A549 (cell line): ENCODE results near the gene PPBP. TPM values are rescaled to one million over a fixed set of nuclear protein-coding genes. Genes with fewer than 3 reads are reported as not detected.

ENCODE experiments used
- ATAC-seq, 2 experiments: fragments of 200-7000 bp in 1 of 2; fragments of >200 bp in 1 of 2; cut with Nextera tagmentation in 1 of 2; cut with Tn5 transposase in 1 of 2; 3 replicates each; pipeline versions ENCODE4 v1.8.0 to v1.9.1; 2018 to 2020; ENCODE audit warnings: mild to moderate bottlenecking in 1 of 2, moderate library complexity in 1 of 2
- CTCF ChIA-PET: fragments of 300-600 bp; sonication (Branson Sonifier 250); formaldehyde crosslinking; extraction: SDS; loops from one replicate; lab custom pipeline; 2021; ENCODE audit warnings: antibody characterized with exemption, inconsistent platforms; lab: Yijun Ruan, JAX
- POLR2A ChIA-PET: fragments of 350-600 bp; formaldehyde crosslinking; extraction: SDS; loops from one replicate; lab custom pipeline; 2021; ENCODE audit warnings: antibody characterized with exemption, inconsistent platforms; lab: Yijun Ruan, JAX
- DNase-seq, 2 experiments: peaks; one replicate each; pipeline versions ENCODE4 v3.0.0 to v3.0.0-alpha.2; 2011 to 2016; ENCODE audit warnings: low read depth in 1 of 2, low spot score in 1 of 2
- FAIRE-seq: peaks from 2 replicates; lab custom pipeline; 2011; peaks lifted over from hg19 to GRCh38; lab: Jason Lieb, UNC
- H3K27ac ChIP-seq, 2 experiments: fragments of >200 bp; sonication (Bioruptor Twin); formaldehyde crosslinking; 3 replicates each; pipeline ENCODE4 v1.5.1; 2016 to 2017
- H3K4me1 ChIP-seq: fragments of >200 bp; sonication (Bioruptor Twin); formaldehyde crosslinking; 3 replicates; pipeline ENCODE4 v1.6.1; 2016
- H3K4me2 ChIP-seq: fragments of >200 bp; sonication (Bioruptor Twin); formaldehyde crosslinking; 3 replicates; pipeline ENCODE4 v1.6.1; 2016
- H3K4me3 ChIP-seq: fragments of >200 bp; sonication (Bioruptor Twin); formaldehyde crosslinking; 3 replicates; pipeline ENCODE4 v1.5.1; 2016
- H3K9me3 ChIP-seq: fragments of >200 bp; sonication (Bioruptor Twin); formaldehyde crosslinking; 3 replicates; pipeline ENCODE4 v1.6.1; 2016
- CBX2 ChIP-seq: fragments of 200-600 bp; sonication (generic); IDR thresholded peaks from 2 replicates; pipeline ENCODE4 v1.6.1; 2016; ENCODE audit warnings: low read depth, mild to moderate bottlenecking, borderline replicate concordance
- CBX8 ChIP-seq: fragments of 200-600 bp; sonication (generic); IDR thresholded peaks from 2 replicates; pipeline ENCODE4 v1.6.1; 2016
- CEBPB ChIP-seq, 2 experiments: fragments of >200 bp in 1 of 2; sonication (Bioruptor Twin) in 1 of 2; formaldehyde crosslinking in 1 of 2; IDR thresholded peaks; 2 replicates each; pipeline ENCODE4 v1.6.1; 2012 to 2016
- EHF ChIP-seq: fragments of 250-450 bp; sonication (Bioruptor Pico); IDR thresholded peaks from 2 replicates; pipeline ENCODE4 v1.5.0; 2020; ENCODE audit warnings: mild to moderate bottlenecking
- EHMT2 ChIP-seq: fragments of 200-600 bp; sonication (generic); IDR thresholded peaks from 2 replicates; pipeline ENCODE4 v1.6.1; 2016; ENCODE audit warnings: antibody characterized with exemption, low read depth, mild to moderate bottlenecking, moderate library complexity
- FOSB ChIP-seq: fragments of 250-450 bp; sonication (Bioruptor Pico); IDR thresholded peaks from 2 replicates; pipeline ENCODE4 v1.5.0; 2020; ENCODE audit warnings: mild to moderate bottlenecking, moderate library complexity
- HES2 ChIP-seq: fragments of >200 bp; sonication (Bioruptor Twin); formaldehyde crosslinking; IDR thresholded peaks from 2 replicates; pipeline ENCODE4 v1.6.1; 2016
- HOXB5 ChIP-seq: fragments of 250-450 bp; sonication (Bioruptor Pico); IDR thresholded peaks from 2 replicates; pipeline ENCODE4 v1.5.0; 2020; ENCODE audit warnings: mild to moderate bottlenecking, moderate library complexity
- JUNB ChIP-seq: fragments of >200 bp; sonication (Bioruptor Twin); formaldehyde crosslinking; IDR thresholded peaks from 2 replicates; pipeline ENCODE4 v1.6.1; 2016
- MAFK ChIP-seq: fragments of 450-650 bp; IDR thresholded peaks from 2 replicates; pipeline ENCODE4 v1.6.1; 2014; ENCODE audit not compliant: partially characterized antibody
- MAZ ChIP-seq: fragments of 150-350 bp; IDR thresholded peaks from 2 replicates; pipeline ENCODE4 v1.6.1; 2014; ENCODE audit warnings: antibody characterized with exemption, low read depth, low read length, borderline replicate concordance
- MYC ChIP-seq: IDR thresholded peaks from 2 replicates; pipeline ENCODE4 v1.6.1; 2012; ENCODE audit warnings: mild to moderate bottlenecking, inconsistent platforms, low read length, improper control_type of control experiment, borderline replicate concordance
- PHF8 ChIP-seq: fragments of 200-600 bp; sonication (generic); IDR thresholded peaks from 2 replicates; pipeline ENCODE4 v1.6.1; 2016; ENCODE audit warnings: low read depth, mild to moderate bottlenecking, antibody characterized with exemption, moderate library complexity, borderline replicate concordance
- RARB ChIP-seq: fragments of 250-450 bp; sonication (Bioruptor Pico); IDR thresholded peaks from 2 replicates; pipeline ENCODE4 v1.8.0; 2021; ENCODE audit warnings: mild to moderate bottlenecking, moderate library complexity
- REST ChIP-seq: fragments of 200-600 bp; sonication (generic); IDR thresholded peaks from 2 replicates; pipeline ENCODE4 v1.6.1; 2016; ENCODE audit warnings: antibody characterized with exemption, mild to moderate bottlenecking, moderate library complexity
- RNF2 ChIP-seq: fragments of 200-600 bp; sonication (generic); IDR thresholded peaks from 2 replicates; pipeline ENCODE4 v1.6.1; 2016; ENCODE audit warnings: low read depth, mild to moderate bottlenecking, antibody characterized with exemption, moderate library complexity, borderline replicate concordance
- SMC3 ChIP-seq: fragments of >200 bp; sonication (Bioruptor Twin); formaldehyde crosslinking; IDR thresholded peaks from 3 replicates; pipeline ENCODE4 v1.6.1; 2018; ENCODE audit warnings: inconsistent platforms
- TP53 ChIP-seq: fragments of 250-450 bp; sonication (Bioruptor Pico); IDR thresholded peaks from 2 replicates; pipeline ENCODE4 v1.5.0; 2021; ENCODE audit warnings: mild to moderate bottlenecking, moderate library complexity
- ZSCAN20 ChIP-seq: fragments of 250-450 bp; sonication (Bioruptor Pico); IDR thresholded peaks from 2 replicates; pipeline ENCODE4 v1.8.0; 2022; ENCODE audit warnings: mild to moderate bottlenecking, moderate library complexity
- WGBS: methylation state at CpG from one replicate; pipeline ENCODE4 v1.1.6; 2017; ENCODE audit errors: missing lambda C conversion rate; 5-methylcytosine and 5-hydroxymethylcytosine counted together
- polyA plus RNA-seq, 4 experiments: library from polyadenylated mRNA; depleted of rRNA in 3 of 4; stranded (reverse); fragments of >200 nt; fragmentation: RNase III in 1 of 4; extraction: RNeasy Plus Mini Kit Qiagen cat#74134 plus additional on column Dnase treatment in 1 of 4; gene quantifications; 2 replicates in 3 of 4; 3 replicates in 1 of 4; pipeline ENCODE4 v1.2.3, GENCODE V29; 2011 to 2017
- TF ChIP-seq, protein P1 (sequence below): fragments of >200 bp; sonication (Bioruptor Twin); formaldehyde crosslinking; IDR thresholded peaks from 3 replicates; pipeline ENCODE4 v1.5.1; 2016
- TF ChIP-seq, protein P2 (sequence below): IDR thresholded peaks from 2 replicates; pipeline ENCODE4 v1.6.1; 2012; ENCODE audit warnings: low read depth, borderline replicate concordance
- TF ChIP-seq, protein P3 (sequence below): fragments of 150-350 bp; IDR thresholded peaks from 2 replicates; pipeline ENCODE4 v1.6.1; 2014; ENCODE audit warnings: low read depth, mild to moderate bottlenecking, low read length

PPBP gene
- polyA plus RNA-seq, 2 of the 4 experiments (the other 2 are of a cell fraction), result 0.16 to 0.35 TPM

- Histone ChIP-seq H3K27ac (no peak overlapping the region), H3K4me1 (peaks cover 27% of the 10 kb centered on the region), H3K9me3 (no peaks in the 10 kb centered on the region; the same call in 2 of the 3 replicates), H3K4me3 (no peak overlapping the region), H3K4me2 (no peak overlapping the region)
- WGBS, result 85% methylated on average over 3 of the region's 3 CpGs
- CTCF ChIA-PET, result interaction anchor here (2.0 kb wide), 1 partner anchor 29 kb away, joined by 5 read pairs; the partner anchor contains the start of gene CXCL3
- POLR2A ChIA-PET, result no interaction called here
- FAIRE-seq (no peak), ATAC-seq (no peak), DNase-seq (no peak)
- no peak for TF ChIP-seq EHF
- TF ChIP-seq MYC, result no peak
- no peak for TF ChIP-seq SMC3
- no peak for TF ChIP-seq CBX8
- TF ChIP-seq HES2, result no peak
- no peak for TF ChIP-seq ZSCAN20 (CRISPR knock-in tag)
- TF ChIP-seq CBX2, result no peak
- no peak for TF ChIP-seq MAZ
- no peak for TF ChIP-seq PHF8
- no peak for TF ChIP-seq EHMT2
- TF ChIP-seq FOSB, result no peak
- TF ChIP-seq JUNB, result no peak
- no peak for TF ChIP-seq RNF2
- TF ChIP-seq TP53 (CRISPR knock-in tag), result no peak
- no peak for TF ChIP-seq HOXB5 (CRISPR knock-in tag)
- TF ChIP-seq, protein P1, sequence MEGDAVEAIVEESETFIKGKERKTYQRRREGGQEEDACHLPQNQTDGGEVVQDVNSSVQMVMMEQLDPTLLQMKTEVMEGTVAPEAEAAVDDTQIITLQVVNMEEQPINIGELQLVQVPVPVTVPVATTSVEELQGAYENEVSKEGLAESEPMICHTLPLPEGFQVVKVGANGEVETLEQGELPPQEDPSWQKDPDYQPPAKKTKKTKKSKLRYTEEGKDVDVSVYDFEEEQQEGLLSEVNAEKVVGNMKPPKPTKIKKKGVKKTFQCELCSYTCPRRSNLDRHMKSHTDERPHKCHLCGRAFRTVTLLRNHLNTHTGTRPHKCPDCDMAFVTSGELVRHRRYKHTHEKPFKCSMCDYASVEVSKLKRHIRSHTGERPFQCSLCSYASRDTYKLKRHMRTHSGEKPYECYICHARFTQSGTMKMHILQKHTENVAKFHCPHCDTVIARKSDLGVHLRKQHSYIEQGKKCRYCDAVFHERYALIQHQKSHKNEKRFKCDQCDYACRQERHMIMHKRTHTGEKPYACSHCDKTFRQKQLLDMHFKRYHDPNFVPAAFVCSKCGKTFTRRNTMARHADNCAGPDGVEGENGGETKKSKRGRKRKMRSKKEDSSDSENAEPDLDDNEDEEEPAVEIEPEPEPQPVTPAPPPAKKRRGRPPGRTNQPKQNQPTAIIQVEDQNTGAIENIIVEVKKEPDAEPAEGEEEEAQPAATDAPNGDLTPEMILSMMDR, result no peak
- TF ChIP-seq, protein P2, sequence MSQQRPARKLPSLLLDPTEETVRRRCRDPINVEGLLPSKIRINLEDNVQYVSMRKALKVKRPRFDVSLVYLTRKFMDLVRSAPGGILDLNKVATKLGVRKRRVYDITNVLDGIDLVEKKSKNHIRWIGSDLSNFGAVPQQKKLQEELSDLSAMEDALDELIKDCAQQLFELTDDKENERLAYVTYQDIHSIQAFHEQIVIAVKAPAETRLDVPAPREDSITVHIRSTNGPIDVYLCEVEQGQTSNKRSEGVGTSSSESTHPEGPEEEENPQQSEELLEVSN, result no peak
Measured at GRCh38 chr4:74009307-74009706, 21.3 kb upstream of the PPBP start.

- TF ChIP-seq RNF2 (no peak), MAFK (peak; percentile 52), CEBPB (IDR thresholded peaks at IDR 0.05) (peak; percentile 16 to 61; a peak in 3 of 4 replicates), TP53 (CRISPR knock-in tag) (no peak), REST (no peak), RARB (CRISPR knock-in tag) (no peak)
- TF ChIP-seq, protein P3, sequence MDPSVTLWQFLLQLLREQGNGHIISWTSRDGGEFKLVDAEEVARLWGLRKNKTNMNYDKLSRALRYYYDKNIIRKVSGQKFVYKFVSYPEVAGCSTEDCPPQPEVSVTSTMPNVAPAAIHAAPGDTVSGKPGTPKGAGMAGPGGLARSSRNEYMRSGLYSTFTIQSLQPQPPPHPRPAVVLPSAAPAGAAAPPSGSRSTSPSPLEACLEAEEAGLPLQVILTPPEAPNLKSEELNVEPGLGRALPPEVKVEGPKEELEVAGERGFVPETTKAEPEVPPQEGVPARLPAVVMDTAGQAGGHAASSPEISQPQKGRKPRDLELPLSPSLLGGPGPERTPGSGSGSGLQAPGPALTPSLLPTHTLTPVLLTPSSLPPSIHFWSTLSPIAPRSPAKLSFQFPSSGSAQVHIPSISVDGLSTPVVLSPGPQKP, result no peak
- H3K4me1 ChIP-seq, result peaks cover 34% of the 10 kb centered on the region
- peak; percentile 32 for FAIRE-seq
- H3K27ac ChIP-seq, result peak overlapping the region; percentile 78 to 89
- H3K4me3 ChIP-seq, result no peak overlapping the region
- WGBS, result 8% methylated on average over 2 of the region's 2 CpGs
- CTCF ChIA-PET, result interaction anchor here (1.0 to 1.1 kb wide), 2 partner anchors 14 to 33 kb away, joined by 3 to 4 read pairs; partner anchors contain the start of gene CXCL3
- peak; percentile 53 to 66; a peak in 2 of 6 replicates for ATAC-seq
- POLR2A ChIA-PET, result interaction anchor here (0.7 to 1.0 kb wide), 2 partner anchors 7 to 93 kb away, joined by 3 to 4 read pairs; partner anchors contain the start of genes CXCL2 and CXCL5
- H3K9me3 ChIP-seq, result peaks cover 4% of the 10 kb centered on the region; the same call in 1 of the 3 replicates
- DNase-seq, result peak in 1 of 2 experiments; percentile 37
- peak overlapping the region; percentile 66 for H3K4me2 ChIP-seq
Measured at GRCh38 chr4:74006009-74006476, 18.1 kb upstream of the PPBP start.
